Measurements from ENCODE around the gene DUSP28.

DUSP28 gene

DNA sequence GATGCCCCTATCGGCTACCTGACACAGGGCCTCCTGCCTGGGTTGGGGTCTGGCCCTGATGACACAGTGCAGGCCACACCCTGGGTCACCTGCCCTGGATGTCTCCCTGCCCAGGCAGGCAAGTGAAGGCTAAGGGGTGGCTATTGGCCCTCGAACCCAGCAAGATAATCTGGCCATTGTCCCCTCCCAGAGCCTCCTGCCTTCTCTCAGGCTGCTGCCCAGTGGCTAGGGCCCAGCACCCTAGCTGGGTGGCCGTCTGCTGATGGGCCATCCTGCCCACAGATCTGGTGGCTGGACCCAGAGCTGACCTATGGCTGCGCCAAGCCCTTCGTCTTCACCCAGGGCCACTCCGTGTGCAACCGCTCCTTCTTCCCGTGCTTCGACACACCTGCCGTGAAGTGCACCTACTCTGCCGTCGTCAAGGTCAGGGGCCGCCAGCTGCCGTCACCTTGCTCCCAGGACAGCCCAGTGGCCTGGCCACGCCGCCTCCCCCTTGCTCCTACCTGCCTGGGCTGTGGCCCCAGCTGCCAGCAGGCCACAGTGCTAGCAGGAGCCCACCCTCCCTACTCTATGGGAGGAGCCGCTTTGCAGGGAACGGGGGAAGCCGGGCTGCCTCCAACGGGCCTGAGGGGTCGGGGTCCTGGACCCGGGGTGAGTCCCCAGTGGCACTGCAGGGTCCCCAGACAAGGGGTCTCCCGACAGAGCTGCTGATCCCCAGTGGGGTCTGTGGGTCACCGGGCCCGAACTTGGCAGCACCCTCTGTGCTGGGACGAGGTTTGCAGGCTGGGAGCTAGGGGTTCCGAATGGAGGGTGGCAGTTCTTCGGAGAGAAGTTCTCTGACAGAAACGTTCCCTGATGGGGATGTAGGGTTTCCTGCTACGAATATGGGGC lies 12.2 kb downstream of the DUSP28 start:
- no peak for DNase-seq (ENCODE audit: low read depth, low spot score)

DNA sequence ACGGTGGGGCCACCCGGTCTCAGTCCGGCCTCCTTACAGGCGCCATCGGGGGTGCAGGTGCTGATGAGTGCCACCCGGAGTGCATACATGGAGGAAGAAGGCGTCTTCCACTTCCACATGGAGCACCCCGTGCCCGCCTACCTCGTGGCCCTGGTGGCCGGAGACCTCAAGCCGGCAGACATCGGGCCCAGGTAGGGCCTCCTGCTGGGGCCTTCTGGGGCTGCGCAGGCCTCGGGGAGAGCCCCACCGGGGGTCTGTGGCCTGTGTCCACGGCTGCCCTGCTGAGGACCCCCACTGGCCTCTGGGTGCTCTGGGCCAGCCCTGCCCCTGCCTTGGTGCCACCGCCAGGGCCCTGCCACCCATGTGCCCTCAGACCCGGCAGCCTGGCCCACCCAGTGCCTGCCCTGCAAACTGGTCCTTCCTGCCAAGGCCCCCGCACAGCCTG lies 12.9 kb downstream of the DUSP28 start:
- DNase-seq (ENCODE audit: low read depth, low spot score): no peak

DNA sequence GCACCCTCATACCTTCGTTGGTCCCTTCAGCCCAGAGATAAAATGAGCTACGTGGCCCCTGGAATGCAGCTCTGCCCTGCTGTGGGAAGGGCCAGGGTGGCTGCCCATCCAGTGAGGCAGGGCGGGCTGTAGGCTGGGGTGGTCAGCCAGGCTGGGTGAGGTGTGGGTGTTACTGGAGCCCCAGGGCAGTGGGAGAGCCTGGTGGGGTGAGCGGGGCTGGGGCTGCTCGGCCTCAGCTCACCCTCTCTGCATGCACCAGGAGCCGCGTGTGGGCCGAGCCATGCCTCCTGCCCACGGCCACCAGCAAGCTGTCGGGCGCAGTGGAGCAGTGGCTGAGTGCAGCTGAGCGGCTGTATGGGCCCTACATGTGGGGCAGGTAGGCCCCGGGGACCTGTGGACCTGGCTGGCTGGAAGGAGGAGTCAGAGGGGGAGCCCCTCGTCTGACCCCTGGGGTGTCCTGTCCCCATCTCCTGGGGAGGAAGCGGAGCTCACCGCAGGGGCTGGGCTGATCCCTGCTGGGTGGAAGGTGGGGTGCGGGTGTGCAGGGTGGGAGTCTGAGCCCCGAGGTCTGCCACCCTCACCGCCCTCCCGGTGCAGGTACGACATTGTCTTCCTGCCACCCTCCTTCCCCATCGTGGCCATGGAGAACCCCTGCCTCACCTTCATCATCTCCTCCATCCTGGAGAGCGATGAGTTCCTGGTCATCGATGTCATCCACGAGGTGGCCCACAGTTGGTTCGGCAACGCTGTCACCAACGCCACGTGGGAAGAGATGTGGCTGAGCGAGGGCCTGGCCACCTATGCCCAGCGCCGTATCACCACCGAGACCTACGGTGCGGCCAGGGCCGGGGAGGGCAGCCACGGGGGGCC lies 13.6 kb downstream of the DUSP28 start:
- DNase-seq (ENCODE audit: low read depth, low spot score): no peak

DNA sequence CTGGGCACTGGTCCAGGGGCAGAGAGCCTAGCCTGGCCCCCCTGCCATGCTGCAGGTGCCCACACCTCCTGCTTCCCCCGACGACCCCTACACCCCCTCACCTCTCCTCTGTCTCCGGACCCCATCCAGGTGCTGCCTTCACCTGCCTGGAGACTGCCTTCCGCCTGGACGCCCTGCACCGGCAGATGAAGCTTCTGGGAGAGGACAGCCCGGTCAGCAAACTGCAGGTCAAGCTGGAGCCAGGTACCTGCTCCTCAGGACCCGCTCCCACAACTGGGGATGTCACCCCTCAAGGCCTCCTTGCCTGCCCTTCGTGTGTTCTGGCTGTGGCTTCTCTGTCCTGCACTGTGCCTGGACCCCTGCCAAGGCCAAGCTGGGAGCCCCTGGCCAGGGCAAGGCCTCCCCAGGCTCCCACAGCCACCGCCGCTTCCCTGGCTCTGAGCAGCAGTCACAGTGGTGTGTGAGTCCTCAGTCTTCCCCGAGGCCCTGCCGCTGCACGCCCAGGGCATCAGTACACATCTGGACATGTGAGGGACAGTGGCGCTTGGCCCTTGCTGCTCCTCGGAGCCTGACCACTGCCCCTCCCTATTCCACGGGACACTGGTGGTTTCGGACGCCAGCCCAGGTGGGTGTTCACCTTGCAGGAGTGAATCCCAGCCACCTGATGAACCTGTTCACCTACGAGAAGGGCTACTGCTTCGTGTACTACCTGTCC lies 14.4 kb downstream of the DUSP28 start:
- no peak for DNase-seq (ENCODE audit: low read depth, low spot score)

DNA sequence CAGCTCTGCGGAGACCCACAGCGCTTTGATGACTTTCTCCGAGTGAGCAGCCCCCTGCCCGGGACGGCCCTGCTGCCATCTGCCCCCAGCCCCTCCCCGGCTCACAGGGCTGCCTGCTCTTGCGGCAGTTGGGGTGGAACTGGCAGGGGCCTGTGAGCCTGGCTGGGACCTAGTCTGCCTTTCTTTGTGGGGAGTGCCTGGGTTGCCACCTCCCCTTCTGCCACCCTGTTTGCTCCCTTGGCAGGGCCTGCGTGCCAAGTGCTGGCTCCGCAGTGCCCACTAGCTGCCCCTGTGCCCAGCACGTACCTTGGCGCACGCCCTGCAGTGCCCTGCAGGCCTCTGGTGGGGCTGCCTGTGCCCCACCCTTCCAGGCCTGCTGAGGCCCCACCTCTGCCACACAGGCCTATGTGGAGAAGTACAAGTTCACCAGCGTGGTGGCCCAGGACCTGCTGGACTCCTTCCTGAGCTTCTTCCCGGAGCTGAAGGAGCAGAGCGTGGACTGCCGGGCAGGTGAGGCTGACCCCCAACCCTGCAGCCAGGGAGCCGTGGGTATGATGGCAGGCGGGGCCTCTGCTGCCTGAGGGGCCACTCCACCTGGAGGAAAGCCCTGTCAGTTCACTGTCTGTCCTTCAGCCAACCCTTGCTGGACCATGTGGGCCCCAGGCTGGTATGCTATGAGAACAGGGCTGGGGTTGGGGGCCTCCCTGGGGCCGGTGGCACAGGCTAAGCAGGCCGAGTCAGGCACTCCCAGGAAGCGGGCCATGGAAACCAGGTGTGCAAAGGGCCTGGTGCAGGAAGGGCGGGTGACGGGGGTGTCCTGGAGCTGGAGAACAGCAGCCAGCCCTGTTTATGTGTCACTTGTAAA lies 15.2 kb downstream of the DUSP28 start:
- DNase-seq (ENCODE audit: low read depth, low spot score): no peak

DNA sequence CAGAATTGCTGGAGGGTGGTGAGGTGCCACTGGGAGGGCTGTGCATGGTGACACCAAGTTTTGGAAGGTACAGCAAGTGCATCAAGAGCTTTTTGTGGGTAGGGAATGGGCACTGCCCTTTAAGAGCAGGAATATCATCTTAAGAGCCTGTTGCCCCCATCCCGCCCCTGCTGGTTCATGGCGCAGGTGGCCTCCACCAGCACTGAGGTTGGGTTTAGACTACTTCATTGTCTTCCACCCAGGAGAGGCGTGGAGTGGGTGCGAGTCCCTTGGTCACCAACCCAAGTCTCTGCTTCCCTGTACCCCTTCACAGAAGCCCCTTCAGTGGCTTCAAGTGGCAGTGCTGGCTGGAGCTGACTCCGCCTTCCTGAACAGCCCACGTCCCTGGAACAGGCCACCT lies 15.9 kb downstream of the DUSP28 start:
- DNase-seq (ENCODE audit: low read depth, low spot score): no peak

DNA sequence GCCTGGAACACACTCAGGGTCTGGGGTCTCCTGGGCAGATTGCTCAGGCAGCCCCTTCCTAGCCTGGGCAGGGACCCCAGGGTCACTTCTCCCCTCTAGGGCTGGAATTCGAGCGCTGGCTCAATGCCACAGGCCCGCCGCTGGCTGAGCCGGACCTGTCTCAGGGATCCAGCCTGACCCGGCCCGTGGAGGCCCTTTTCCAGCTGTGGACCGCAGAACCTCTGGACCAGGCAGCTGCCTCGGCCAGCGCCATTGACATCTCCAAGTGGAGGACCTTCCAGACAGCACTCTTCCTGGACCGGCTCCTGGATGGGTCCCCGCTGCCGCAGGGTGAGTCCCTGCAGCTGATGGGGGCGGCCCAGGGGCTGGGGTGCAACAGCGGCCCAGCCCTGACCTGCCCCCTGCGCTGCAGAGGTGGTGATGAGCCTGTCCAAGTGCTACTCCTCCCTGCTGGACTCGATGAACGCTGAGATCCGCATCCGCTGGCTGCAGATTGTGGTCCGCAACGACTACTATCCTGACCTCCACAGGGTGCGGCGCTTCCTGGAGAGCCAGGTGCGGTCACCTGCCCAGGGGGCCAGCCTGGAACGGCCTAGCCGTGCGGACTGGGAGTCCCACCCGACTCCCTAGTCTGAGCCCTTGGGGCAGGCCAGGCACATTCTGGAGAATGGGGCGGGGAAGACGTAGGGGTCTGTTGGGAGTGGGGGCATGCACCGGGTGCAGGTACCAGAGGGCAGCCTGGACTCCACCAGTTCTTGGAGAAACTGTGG lies 16.5 kb downstream of the DUSP28 start:
- DNase-seq (ENCODE audit: low read depth, low spot score): no peak

DNA sequence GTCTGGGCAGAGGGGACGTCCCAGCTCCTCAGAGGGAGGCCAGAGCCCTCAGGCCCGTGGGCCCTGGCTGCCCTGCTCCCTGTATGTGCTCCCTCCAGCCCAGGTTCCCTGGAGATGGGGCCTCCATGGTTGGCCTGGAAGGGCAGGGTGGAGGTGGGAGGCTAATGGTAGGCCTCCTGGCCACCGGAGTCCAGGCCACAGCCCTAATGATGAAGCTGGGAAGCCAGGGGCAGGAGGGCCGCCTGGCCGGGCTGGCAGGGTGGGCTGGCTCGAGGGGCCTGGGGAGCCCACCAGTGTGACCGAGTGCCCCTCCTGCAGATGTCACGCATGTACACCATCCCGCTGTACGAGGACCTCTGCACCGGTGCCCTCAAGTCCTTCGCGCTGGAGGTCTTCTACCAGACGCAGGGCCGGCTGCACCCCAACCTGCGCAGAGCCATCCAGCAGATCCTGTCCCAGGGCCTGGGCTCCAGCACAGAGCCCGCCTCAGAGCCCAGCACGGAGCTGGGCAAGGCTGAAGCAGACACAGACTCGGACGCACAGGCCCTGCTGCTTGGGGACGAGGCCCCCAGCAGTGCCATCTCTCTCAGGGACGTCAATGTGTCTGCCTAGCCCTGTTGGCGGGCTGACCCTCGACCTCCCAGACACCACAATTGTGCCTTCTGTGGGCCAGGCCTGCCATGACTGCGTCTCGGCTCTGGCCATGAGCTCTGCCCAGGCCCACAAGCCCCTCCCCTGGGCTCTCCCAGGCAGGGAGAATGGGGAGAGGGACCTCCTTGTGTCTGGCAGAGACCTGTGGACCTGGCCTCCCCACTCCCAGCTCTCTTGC lies 17.3 kb downstream of the DUSP28 start:
- no peak for DNase-seq (ENCODE audit: low read depth, low spot score)

DNA sequence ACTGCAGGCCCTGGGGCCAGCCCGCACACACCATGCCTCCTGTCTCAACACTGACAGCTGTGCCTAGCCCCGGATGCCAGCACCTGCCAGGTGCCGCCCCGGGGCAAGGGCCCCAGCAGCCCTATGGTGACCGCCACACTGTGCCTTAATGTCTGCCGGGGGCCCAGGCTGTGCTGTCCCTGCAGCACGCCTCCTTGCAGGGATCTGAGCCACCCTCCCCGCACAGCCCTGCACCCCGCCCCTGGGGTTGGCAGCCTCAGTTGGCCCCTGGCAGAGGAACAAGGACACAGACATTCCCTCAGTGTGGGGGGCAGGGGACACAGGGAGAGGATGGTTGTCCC lies 17.9 kb downstream of the DUSP28 start:
- DNase-seq (ENCODE audit: low read depth, low spot score): no peak

DNA sequence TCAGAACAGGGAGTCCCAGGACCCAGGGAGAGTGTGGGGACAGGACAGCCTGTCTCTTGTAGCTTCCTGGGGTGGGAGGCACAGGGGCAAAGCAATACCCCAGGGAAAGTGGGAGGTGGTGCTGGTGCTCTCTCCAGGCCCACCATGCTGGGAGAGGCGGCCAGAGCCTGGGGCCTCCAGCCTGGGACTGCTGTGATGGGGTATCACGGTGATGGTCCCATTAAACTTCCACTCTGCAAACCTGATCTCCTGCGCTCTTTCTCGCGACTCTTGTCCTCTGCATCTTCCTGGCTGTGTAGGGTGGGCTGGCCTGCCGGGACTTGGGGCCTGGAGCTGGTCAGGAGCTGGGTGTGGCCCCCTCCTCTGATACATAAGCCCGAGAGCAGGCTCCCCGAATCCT lies 18.3 kb downstream of the DUSP28 start:
- no peak for DNase-seq (ENCODE audit: low read depth, low spot score)

DNA sequence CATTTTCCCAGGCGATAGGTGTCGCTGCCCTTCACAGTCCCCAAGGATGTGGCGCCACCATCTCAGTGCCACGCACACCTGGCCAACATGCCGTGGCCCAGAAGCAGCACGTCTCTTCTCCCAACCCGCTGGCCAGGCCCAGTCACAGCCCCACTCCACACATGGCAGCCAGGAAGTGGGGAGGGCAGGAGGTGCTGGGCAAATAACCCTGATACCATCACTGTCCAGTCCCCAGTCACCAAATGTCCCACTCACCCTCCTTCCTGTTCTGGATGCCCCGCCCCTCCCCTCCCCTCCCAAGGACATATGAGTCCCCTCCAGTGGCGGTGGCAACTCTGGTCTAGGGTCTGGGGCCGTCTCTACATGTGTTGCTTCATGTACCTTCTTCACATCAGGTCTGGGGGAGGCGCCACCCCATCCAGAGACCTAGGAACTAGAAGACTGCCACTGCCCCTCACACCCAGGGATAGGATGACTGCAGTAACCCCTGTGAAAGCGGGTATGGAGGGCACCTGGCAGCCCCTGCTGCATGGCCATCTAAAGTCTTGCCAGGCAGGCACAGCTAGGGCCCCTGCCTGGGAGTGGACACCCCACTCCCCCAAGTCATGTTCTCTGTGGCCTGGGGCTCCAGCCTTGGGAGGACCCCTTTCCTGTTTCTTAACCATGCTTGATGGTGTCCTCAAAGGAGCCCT lies 19.1 kb downstream of the DUSP28 start:
- no peak for DNase-seq (ENCODE audit: low read depth, low spot score)

DNA sequence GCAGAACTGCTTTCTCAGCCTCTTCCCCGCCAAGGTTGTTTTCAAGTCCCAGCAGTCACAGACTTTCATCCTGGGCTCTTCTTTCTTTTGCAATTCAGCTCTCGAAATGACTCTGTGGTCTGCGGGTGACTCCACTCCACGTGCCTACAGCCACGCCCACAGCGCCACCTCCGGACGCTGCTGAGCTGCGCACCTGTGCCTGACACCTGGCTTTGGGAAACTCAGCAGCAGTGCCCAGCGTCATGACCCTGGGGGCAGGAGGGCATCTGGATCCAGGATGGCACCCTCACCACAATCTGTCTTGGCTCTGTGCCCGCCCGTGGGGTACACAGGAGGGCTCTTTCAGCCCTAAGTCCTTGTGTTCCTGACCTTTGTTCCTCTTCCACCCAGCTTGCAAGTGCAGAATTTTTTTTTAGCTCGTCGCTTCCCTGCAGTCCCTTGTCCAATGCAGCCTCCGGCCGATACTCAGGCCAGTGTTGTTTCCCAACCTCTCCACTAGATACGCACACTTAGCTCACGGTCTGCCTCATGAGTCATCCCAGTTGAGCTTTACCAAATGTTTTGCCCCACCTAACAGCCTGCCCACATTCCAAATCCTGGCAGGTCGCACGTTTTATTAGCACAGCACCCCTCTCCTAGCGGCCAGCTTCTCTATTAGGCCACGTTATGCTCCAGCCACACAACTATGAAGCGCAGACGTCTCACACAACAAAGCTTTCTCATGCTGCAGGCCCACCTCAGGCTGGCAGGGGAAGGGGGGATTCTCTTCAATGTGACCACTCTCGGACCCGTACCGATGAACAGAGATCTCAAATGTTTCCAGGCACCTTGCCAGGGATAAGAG lies 19.8 kb downstream of the DUSP28 start:
- peak; percentile 87 for DNase-seq (ENCODE audit: low read depth, low spot score)

DNA sequence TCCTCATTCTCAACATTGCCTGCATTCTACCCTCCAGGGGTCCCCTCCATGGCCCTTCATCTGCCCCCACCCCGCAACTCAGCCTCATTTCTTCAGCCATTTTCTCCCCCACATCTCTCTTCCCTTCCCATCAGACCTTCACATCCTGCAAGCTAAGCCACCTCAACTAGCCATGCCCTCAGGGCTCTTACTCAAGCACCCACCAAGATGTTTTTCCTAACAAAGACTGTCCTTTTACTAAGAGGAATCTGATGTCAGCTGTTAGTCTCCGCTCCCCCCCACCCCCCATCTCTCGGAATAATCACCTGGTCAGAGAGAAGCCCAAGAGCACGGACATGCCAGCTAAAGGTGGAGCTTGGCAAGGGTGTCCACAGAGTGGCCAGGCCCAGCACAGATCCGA lies 21.7 kb downstream of the DUSP28 start:
- no peak for DNase-seq (ENCODE audit: low read depth, low spot score)

DNA sequence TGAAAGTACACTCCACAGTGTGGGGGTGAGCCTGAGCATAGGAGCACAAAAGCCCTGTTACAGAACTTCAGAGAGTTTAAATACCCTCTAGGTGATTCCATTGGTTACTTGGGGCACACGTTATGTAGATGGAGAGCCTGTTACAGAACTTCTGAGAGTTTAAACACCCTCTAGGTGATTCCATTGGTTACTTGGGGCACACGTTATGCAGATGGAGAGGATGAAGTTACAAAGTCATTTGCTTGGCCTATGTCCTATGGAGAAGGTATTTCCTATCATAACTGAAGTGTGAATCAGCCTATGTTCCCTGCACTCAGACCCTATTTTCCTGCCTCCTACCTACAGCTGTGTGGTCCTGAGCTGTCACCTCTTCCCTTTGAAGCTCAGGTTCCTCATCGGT lies 22.6 kb downstream of the DUSP28 start:
- DNase-seq (ENCODE audit: low read depth, low spot score): no peak

DNA sequence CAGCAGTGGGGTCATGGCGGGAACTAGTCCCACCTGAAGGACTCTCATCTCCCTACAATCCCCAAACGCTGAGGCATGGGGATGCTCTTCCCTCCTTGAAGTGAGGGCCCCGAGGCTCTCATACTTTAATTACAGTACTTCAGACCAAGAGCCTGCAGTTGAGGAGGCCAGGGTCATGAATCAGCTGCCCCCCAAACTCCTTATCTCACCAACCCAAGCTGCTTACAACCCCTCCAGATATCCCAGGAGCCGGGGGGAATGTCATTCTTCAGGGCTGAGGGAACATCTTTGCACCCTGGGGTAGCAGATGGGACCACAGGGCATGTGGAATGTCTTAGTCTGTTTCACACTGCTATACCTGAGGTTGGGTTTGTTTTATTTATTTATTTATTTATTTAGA lies 23.6 kb downstream of the DUSP28 start:
- DNase-seq (ENCODE audit: low read depth, low spot score): no peak

DNA sequence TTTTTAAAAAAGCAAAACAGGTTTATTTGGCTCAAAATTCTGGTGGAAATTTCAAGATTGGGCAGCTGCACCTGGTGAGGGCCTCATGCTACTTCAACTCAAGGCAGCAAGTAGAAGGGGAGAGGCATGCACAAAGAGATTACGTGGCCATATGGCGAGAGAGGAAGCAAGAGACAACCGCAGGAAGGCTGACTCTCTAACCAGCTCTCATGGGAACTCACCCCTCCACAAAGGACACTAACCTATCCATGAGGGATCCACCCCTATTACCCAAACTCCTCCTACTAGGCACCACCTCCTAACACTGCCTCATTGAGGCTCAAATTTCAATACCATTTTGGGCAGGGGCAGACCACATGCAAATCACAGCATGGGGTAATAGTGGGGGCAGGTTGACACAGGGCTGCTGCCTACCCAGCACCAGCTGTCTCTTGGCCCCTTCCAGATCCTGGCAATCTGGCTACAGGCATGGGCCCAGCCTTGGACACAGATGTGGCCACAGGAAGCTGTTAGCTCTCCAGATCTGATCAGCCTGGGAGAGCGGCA lies 24.4 kb downstream of the DUSP28 start:
- DNase-seq (ENCODE audit: low read depth, low spot score): no peak

DNA sequence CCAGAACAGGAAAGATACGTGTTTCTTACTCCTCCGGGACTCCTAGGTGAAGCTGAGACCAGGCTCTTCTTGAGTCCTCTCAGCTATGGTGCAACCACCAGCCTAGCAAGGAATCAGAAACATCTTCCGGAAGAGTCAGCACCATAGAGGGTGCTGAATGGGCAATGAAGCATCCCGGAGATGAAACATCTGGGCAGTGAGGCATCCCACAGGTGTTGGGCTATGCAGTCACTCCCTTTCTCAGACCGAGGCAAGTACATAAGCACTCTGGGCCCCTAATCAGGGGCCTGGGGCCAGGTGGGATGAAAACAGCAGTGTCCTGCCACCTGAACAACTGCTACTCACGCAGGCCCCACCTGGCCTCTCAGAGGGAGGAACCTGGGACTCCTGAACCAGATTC lies 24.9 kb downstream of the DUSP28 start:
- DNase-seq (ENCODE audit: low read depth, low spot score): no peak
